Measurements from ENCODE around the gene WDR36. TPM values are rescaled to one million over a fixed set of nuclear protein-coding genes. Genes with fewer than 3 reads are reported as not detected.

WDR36 gene
- polyA plus RNA-seq, 1 of the 3 experiments (the other 2 are of a cell fraction): 6.7 TPM

DNA sequence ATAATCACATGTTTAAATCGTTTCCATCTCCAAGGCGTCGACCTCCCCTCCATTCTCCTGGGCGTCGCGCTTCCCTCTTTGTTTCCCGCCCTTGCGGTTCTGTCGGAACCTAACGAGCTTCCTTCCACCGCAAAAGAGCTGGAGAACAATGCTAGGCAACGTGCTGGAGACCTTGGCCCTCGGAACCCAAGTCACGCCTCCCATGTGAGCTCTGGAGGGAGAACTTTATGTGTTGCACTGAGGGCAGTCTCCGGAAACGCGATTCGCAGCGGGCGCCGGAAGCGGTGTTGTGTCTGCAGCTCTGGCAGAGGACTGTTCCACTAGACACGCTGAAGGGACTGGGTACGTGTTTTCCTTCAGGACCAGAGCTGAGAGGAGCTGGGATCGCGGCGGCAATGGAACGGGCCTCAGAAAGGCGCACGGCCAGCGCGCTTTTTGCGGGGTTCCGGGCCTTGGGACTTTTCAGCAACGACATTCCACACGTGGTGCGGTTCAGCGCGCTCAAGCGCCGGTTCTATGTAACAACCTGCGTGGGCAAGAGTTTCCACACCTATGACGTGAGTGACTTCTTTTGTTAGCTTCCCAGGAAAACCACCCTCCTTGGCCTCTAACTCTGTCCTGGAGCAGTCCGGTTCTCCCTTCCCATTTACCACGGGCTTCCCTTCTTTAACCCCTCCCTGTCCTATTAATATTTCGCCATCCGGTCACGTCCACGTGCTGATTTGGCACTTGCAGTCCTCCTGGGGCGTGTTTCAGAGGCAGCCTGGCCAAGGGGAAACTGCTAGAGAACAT is at the start of gene WDR36 (continued):
- TF ChIP-seq, protein P1, sequence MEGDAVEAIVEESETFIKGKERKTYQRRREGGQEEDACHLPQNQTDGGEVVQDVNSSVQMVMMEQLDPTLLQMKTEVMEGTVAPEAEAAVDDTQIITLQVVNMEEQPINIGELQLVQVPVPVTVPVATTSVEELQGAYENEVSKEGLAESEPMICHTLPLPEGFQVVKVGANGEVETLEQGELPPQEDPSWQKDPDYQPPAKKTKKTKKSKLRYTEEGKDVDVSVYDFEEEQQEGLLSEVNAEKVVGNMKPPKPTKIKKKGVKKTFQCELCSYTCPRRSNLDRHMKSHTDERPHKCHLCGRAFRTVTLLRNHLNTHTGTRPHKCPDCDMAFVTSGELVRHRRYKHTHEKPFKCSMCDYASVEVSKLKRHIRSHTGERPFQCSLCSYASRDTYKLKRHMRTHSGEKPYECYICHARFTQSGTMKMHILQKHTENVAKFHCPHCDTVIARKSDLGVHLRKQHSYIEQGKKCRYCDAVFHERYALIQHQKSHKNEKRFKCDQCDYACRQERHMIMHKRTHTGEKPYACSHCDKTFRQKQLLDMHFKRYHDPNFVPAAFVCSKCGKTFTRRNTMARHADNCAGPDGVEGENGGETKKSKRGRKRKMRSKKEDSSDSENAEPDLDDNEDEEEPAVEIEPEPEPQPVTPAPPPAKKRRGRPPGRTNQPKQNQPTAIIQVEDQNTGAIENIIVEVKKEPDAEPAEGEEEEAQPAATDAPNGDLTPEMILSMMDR (IDR thresholded peaks at IDR 0.05): no peak
- TF ChIP-seq GABPA (IDR thresholded peaks at IDR 0.05; ENCODE audit: low read depth): peak; percentile 97

DNA sequence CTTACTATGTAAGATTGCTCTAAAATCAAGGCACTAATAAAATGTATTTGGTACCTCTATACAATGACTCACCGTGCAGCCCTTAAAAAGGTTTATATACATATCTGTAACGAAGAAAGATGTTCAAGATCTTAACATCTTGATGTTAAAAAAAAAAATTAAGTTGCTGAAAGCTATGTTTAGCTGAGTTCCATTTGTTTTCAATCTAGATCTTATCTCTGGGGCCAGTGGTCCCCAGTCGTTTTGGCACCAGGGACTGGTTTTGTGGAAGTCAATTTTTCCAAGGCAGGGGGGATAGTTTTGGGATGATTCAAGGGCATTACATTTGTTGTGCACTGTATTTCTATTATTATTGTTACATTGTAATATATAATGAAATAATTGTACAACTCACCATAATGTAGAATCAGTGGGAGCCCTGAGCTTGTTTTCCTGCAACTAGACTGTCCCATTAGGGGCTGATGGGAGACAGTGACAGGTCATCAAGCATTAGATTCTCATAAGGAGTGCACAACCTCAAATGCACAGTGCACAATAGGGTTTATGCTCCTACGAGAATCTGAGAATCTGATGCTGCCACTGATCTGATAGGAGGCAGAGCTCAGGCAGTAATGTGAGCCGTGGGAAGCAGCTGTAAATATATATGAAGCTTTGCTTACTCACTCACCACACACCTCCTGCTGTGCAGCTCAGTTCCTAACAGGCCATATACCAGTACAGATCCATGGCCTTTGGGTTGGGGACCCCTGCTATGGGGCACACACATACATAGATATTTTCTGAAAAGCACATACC is 48.2 kb upstream of the WDR36 start:
- under 1% methylated on average over 5 of the region's 5 CpGs for WGBS (ENCODE audit: low lambda C conversion rate)
- Histone ChIP-seq H2AFZ (ENCODE audit: low read depth) (no peak overlapping the region), H3K9me3 (no peaks in the 10 kb centered on the region), H3K4me2 (peak overlapping the region; percentile 24; the same call in 1 of the 2 replicates), H4K20me1 (ENCODE audit: insufficient read depth) (no peaks in the 10 kb centered on the region), H3K36me3 (replicated peaks in 1 of 2; ENCODE audit: control insufficient read depth in 1 of 2, insufficient read depth in 2 of 2, low read length in 1 of 2) (no peaks in the 10 kb centered on the region), H3F3A (replicated peaks; ENCODE audit: insufficient read depth) (peaks cover 21% of the 10 kb centered on the region), H3K4me1 (ENCODE audit: control insufficient read depth in 1 of 2, insufficient read depth in 2 of 2, low read depth in 1 of 2, low read length in 1 of 2) (peaks cover 0 to 9% of the 10 kb centered on the region in 2 experiments; a peak in 3 of 4 replicates), H3K9ac (no peak overlapping the region; the same call in 1 of the 2 replicates), H3K27ac (ENCODE audit: low read depth in 2 of 2, low read length in 1 of 2) (peak overlapping the region; percentile 86 to 91), H3K79me2 (ENCODE audit: insufficient read depth) (no peaks in the 10 kb centered on the region), H3K27me3 (ENCODE audit: insufficient read depth) (no peaks in the 10 kb centered on the region), H3K9me2 (no peaks in the 10 kb centered on the region), H3K4me3 (ENCODE audit: low read depth in 2 of 2, low read length in 1 of 2) (no peak overlapping the region)
- ChIA-PET POLR2A (no interaction called here), CTCF (interaction anchor here (0.9 kb wide), 1 partner anchor 20 kb away, joined by 3 read pairs; no protein-coding TSS in a partner anchor)
- DNase-seq: peak; percentile 33
- TF ChIP-seq JUND (IDR thresholded peaks at IDR 0.05) (peak; percentile 77), NFIC (IDR thresholded peaks at IDR 0.05; ENCODE audit: borderline replicate concordance) (peak; percentile 81), MEF2A (IDR thresholded peaks at IDR 0.05; ENCODE audit: borderline replicate concordance, low read depth) (peak; percentile 84), NRF1 (IDR thresholded peaks at IDR 0.05; ENCODE audit: low read depth, low read length) (no peak), FOXJ3 (CRISPR knock-in tag; IDR thresholded peaks at IDR 0.05) (0 out of 2 replicates have a peak, but pooled peaks have one; percentile 58), TEAD4 (IDR thresholded peaks at IDR 0.05; ENCODE audit: borderline replicate concordance, insufficient read depth) (peak; percentile 58; the same call in 1 of the 2 replicates), POLR2AphosphoS5 (IDR thresholded peaks at IDR 0.05; ENCODE audit: low read depth, low read length) (peak; percentile 52; the same call in 1 of the 2 replicates), RXRA (IDR thresholded peaks at IDR 0.05; ENCODE audit: borderline replicate concordance, low read depth) (peak; percentile 23; the same call in 1 of the 2 replicates), EZH2phosphoT487 (IDR thresholded peaks at IDR 0.05; ENCODE audit: borderline replicate concordance, low read depth) (no peak), EP300 (IDR thresholded peaks at IDR 0.05; ENCODE audit: borderline replicate concordance in 1 of 2, low read depth in 1 of 2, low read length in 1 of 2) (peak; percentile 69 to 76; a peak in 3 of 4 replicates), YY1 (IDR thresholded peaks at IDR 0.05; ENCODE audit: low read depth) (no peak), FOSL2 (IDR thresholded peaks at IDR 0.05; ENCODE audit: borderline replicate concordance, low read depth) (peak; percentile 55; the same call in 1 of the 2 replicates), GABPA (IDR thresholded peaks at IDR 0.05; ENCODE audit: low read depth) (no peak), TAF1 (IDR thresholded peaks at IDR 0.05; ENCODE audit: borderline replicate concordance, low read depth, low read length) (no peak)
- TF ChIP-seq, protein P2, sequence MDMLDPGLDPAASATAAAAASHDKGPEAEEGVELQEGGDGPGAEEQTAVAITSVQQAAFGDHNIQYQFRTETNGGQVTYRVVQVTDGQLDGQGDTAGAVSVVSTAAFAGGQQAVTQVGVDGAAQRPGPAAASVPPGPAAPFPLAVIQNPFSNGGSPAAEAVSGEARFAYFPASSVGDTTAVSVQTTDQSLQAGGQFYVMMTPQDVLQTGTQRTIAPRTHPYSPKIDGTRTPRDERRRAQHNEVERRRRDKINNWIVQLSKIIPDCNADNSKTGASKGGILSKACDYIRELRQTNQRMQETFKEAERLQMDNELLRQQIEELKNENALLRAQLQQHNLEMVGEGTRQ (IDR thresholded peaks at IDR 0.05; ENCODE audit: borderline replicate concordance, low read depth, low read length): no peak
- TF ChIP-seq, protein P3, sequence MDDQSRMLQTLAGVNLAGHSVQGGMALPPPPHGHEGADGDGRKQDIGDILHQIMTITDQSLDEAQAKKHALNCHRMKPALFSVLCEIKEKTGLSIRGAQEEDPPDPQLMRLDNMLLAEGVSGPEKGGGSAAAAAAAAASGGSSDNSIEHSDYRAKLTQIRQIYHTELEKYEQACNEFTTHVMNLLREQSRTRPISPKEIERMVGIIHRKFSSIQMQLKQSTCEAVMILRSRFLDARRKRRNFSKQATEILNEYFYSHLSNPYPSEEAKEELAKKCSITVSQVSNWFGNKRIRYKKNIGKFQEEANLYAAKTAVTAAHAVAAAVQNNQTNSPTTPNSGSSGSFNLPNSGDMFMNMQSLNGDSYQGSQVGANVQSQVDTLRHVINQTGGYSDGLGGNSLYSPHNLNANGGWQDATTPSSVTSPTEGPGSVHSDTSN (IDR thresholded peaks at IDR 0.05): peak; percentile 77
- TF ChIP-seq, protein P4, sequence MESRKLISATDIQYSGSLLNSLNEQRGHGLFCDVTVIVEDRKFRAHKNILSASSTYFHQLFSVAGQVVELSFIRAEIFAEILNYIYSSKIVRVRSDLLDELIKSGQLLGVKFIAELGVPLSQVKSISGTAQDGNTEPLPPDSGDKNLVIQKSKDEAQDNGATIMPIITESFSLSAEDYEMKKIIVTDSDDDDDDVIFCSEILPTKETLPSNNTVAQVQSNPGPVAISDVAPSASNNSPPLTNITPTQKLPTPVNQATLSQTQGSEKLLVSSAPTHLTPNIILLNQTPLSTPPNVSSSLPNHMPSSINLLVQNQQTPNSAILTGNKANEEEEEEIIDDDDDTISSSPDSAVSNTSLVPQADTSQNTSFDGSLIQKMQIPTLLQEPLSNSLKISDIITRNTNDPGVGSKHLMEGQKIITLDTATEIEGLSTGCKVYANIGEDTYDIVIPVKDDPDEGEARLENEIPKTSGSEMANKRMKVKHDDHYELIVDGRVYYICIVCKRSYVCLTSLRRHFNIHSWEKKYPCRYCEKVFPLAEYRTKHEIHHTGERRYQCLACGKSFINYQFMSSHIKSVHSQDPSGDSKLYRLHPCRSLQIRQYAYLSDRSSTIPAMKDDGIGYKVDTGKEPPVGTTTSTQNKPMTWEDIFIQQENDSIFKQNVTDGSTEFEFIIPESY (IDR thresholded peaks at IDR 0.05; ENCODE audit: borderline replicate concordance, low read depth): 0 out of 2 replicates have a peak, but pooled peaks have one; percentile 6
- TF ChIP-seq, protein P1 (IDR thresholded peaks at IDR 0.05): no peak

Measured in SK-N-SH (cell line).